Endodermal cell (in vitro differentiated cells): ENCODE data around the gene TAF15. TPM values are rescaled to one million over a fixed set of nuclear protein-coding genes. Genes with fewer than 3 reads are reported as not detected.
A peak's percentile ranks its signal among the peaks of the same experiment; 100 is the strongest.

Experiments
- DNase-seq: peaks from one replicate; pipeline ENCODE4 v3.0.0-alpha.2; 2017
- H3K27ac ChIP-seq: 2 replicates; pipeline ENCODE4 v1.5.1; 2013; ENCODE audit warnings: mild to moderate bottlenecking, low read depth, low read length, moderate library complexity
- H3K27me3 ChIP-seq: 2 replicates; pipeline ENCODE4 v1.6.1; 2013; ENCODE audit warnings: mild to moderate bottlenecking, low read length, moderate library complexity; ENCODE audit not compliant: insufficient read depth, control insufficient read depth, poor library complexity, severe bottlenecking
- H3K36me3 ChIP-seq: 2 replicates; pipeline ENCODE4 v1.7.0; 2013; ENCODE audit warnings: mild to moderate bottlenecking, low read length, moderate library complexity; ENCODE audit not compliant: control insufficient read depth, insufficient read depth
- H3K4me1 ChIP-seq: one replicate; pipeline ENCODE4 v1.7.0; 2013; ENCODE audit warnings: low read length; ENCODE audit not compliant: control insufficient read depth, insufficient read depth
- H3K4me3 ChIP-seq: 2 replicates; pipeline ENCODE4 v1.5.1; 2013; ENCODE audit warnings: mild to moderate bottlenecking, low read length, moderate library complexity
- H3K9ac ChIP-seq: 2 replicates; pipeline ENCODE4 v1.6.1; 2013; ENCODE audit warnings: mild to moderate bottlenecking, low read length, moderate library complexity; ENCODE audit not compliant: poor library complexity, severe bottlenecking; ENCODE audit errors: extremely low read depth
- H3K9me3 ChIP-seq: 2 replicates; pipeline ENCODE4 v1.6.1; 2013; ENCODE audit warnings: mild to moderate bottlenecking, low read length, moderate library complexity; ENCODE audit not compliant: control insufficient read depth
- H3K27ac Mint-ChIP-seq: 2 replicates; pipeline ENCODE4 v1.8.0; 2020; ENCODE audit warnings: mixed read lengths
- H3K27me3 Mint-ChIP-seq: 2 replicates; pipeline ENCODE4 v1.8.0; 2021; ENCODE audit warnings: mild to moderate bottlenecking, mixed read lengths; ENCODE audit not compliant: insufficient read depth
- H3K36me3 Mint-ChIP-seq: 2 replicates; pipeline ENCODE4 v1.8.0; 2020; ENCODE audit warnings: low read depth, mixed read lengths
- H3K4me1 Mint-ChIP-seq: 2 replicates; pipeline ENCODE4 v1.8.0; 2020; ENCODE audit warnings: mixed read lengths
- H3K4me3 Mint-ChIP-seq: 2 replicates; pipeline ENCODE4 v1.8.0; 2020; ENCODE audit warnings: mild to moderate bottlenecking, moderate library complexity, mixed read lengths
- H3K9me3 Mint-ChIP-seq: 2 replicates; pipeline ENCODE4 v1.8.0; 2020; ENCODE audit warnings: mild to moderate bottlenecking, mixed read lengths
- CTCF ChIP-seq: fragments of 200-600 bp; sonication (generic); conservative IDR thresholded peaks from 2 replicates; pipeline ENCODE4 v1.5.0; 2021; ENCODE audit warnings: antibody characterized with exemption, mild to moderate bottlenecking
- WGBS, 2 experiments: methylation state at CpG; one replicate each; pipeline versions ENCODE4 v1.1.5 to v1.1.7; 2013; ENCODE audit warnings: missing lambda C conversion rate in 2 of 2, mixed read lengths in 1 of 2; ENCODE audit not compliant: insufficient coverage in 1 of 2, insufficient read length in 1 of 2; 5-methylcytosine and 5-hydroxymethylcytosine counted together
- long read RNA-seq, 4 experiments: library from polyadenylated mRNA in 2 of 4; library from RNA in 1 of 4; library from capped mRNA in 1 of 4; stranded (forward) in 3 of 4; unstranded in 1 of 4; transcript quantifications; one replicate each; pipeline ENCODE4 v2.0.0, GENCODE V29; 2020 to 2021; ENCODE audit warnings: inconsistent platforms in 1 of 4
- polyA plus RNA-seq, 2 experiments: library from polyadenylated mRNA; stranded (reverse); fragments of 50-300 nt; gene quantifications; one replicate each; pipeline ENCODE4 v1.2.3, GENCODE V29; 2013
- total RNA-seq, 2 donors: library from RNA; stranded (reverse); fragmentation: NEBNext Ultra II Directional in 1 of 2; extraction: Animal tissue kit (Norgen Biotek cat#: 25700) in 1 of 2; gene quantifications; 2 replicates in 1 of 2; 3 replicates in 1 of 2; pipeline ENCODE4 v1.2.1, GENCODE V29; 2021

The TAF15 gene
- 100 to 1,000 TPM; 230 to 247 TPM for total RNA-seq
- 213 TPM for polyA plus RNA-seq (2013, experiment 1 of 2)
- polyA plus RNA-seq (2013, experiment 2 of 2), result 212 TPM
- long read RNA-seq, experiment 1, partial matches to known transcripts, result 41 of 52 reads
- long read RNA-seq, experiment 1, other reads (novel, unspliced or antisense), result 10 of 52 reads
- long read RNA-seq, experiment 2, partial matches to known transcripts, result 1 of 11 reads
- long read RNA-seq, experiment 2, other reads (novel, unspliced or antisense), result 6 of 11 reads
- long read RNA-seq, experiment 3, transcript TAF15-209 (1 exons, 2,103 nt), result major isoform, 12 of 25 reads
- long read RNA-seq, experiment 3, partial matches to known transcripts, result 5 of 25 reads
- long read RNA-seq, experiment 3, other reads (novel, unspliced or antisense), result 5 of 25 reads
- long read RNA-seq, experiment 4, transcript TAF15-209 (1 exons, 2,103 nt), result minor isoform, 5 of 42 reads
- long read RNA-seq, experiment 4, transcript TAF15-213 (7 exons, 760 nt), result major isoform, 10 of 42 reads
- long read RNA-seq, experiment 4, partial matches to known transcripts, result 18 of 42 reads
- long read RNA-seq, experiment 4, other reads (novel, unspliced or antisense), result 6 of 42 reads

- peak within 1 kb of the TSS; percentile 81 for H3K9ac ChIP-seq
- DNase-seq, result peak; percentile 99
- H3K4me3 ChIP-seq, result peak within 1 kb of the TSS; percentile 100
- Mint-ChIP-seq H3K36me3 (peaks cover 13% of the 10 kb centered on the region), H3K4me3 (peak within 1 kb of the TSS; percentile 97), H3K9me3 (no peaks in the 10 kb centered on the region), H3K27ac (peak within 1 kb of the TSS; percentile 99), H3K4me1 (peaks cover 20% of the 10 kb centered on the region), H3K27me3 (peaks cover 3% of the 10 kb centered on the region)
- peaks cover 28% of the 10 kb centered on the region for H3K36me3 ChIP-seq
- H3K9me3 ChIP-seq, result no peaks in the 10 kb centered on the region
- H3K27ac ChIP-seq, result peak within 1 kb of the TSS; percentile 91
- H3K27me3 ChIP-seq, result no peaks in the 10 kb centered on the region
- peak; percentile 81 for TF ChIP-seq CTCF
- 0 to 2% methylated on average over 33 to 69 of the region's 71 CpGs for WGBS, 2 experiments
- H3K4me1 ChIP-seq, result no peaks in the 10 kb centered on the region
These were observed at the start of gene TAF15 for GRCh38 chr17:35808962-35809854. TSS of gene TAF15 (plus strand) at chr17:35809484. CDS start at chr17:35809570, 86 bp downstream.

- no peaks in the 10 kb centered on the region for H3K36me3 Mint-ChIP-seq
- peaks cover 6% of the 10 kb centered on the region for H3K4me1 Mint-ChIP-seq
These were observed 48.7 kb upstream of the TAF15 start, which contains the start of gene C17orf50 for GRCh38 chr17:35760587-35760986. TSS of gene C17orf50 (plus strand) at chr17:35760887. CDS start at chr17:35760942, 55 bp downstream.

More at GRCh38 chr17:35760587-35760986, 48.7 kb upstream of the TAF15 start, which contains the start of gene C17orf50:
- Histone ChIP-seq H3K4me1 (no peaks in the 10 kb centered on the region), H3K27ac (no peak within 1 kb of the TSS), H3K27me3 (no peaks in the 10 kb centered on the region), H3K9ac (no peak within 1 kb of the TSS), H3K36me3 (no peaks in the 10 kb centered on the region), H3K9me3 (no peaks in the 10 kb centered on the region), H3K4me3 (no peak within 1 kb of the TSS)
- Mint-ChIP-seq H3K27me3 (peaks cover 11% of the 10 kb centered on the region), H3K27ac (no peak within 1 kb of the TSS), H3K4me3 (no peak within 1 kb of the TSS), H3K9me3 (no peaks in the 10 kb centered on the region)
- WGBS, 2 experiments, result 100% methylated on average over 1 of the region's 1 CpG; no CpG with 5 or more reads in 1 of the 2 experiments
- TF ChIP-seq CTCF, result no peak
- no peak for DNase-seq
